Cerebellar nuclear complex (tissue), 1 donor: Measurements from ENCODE around the gene LCE1E.

Experiments
- DNase-seq, 2 experiments: peaks; one replicate each; lab custom pipeline; 2025; lab: John Stamatoyannopoulos, UW

LCE1E gene

DNA sequence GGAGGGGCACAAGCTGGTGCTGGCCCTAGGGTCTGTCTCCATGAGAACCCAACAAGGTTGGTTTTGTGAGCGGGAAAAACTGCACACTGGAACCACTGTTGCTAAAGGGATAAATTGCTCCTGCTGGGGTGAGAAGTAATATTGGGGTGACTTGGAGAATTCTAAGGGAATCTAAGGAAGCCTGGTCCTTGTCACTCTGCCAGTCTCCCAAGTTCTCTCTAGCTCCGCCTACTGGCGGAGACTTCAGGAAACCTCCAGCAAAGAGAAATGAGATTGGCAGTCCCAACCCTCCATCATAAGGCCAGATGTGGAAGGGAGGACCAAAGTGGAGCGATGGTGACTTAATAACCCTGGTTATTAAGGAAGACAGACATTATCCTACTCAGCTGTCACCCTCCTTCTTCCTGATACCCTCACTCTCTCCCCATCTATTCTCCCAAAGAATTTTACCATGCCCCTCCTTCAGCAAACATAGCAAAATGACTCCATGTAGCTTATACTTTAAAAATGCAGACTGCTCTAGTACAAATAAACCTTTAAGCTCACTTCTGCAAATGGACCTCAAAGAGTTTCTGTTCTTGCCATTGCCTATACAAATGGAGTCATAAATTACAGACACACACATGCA lies 8.4 kb upstream of the LCE1E start:
- no peak for DNase-seq

GRCh38 chr1:152783095-152783494 lies 3.0 kb upstream of the LCE1E start:
- no peak for DNase-seq

- no peak for DNase-seq
Measured at GRCh38 chr1:152795686-152796085, 9.6 kb downstream of the LCE1E start.

DNA sequence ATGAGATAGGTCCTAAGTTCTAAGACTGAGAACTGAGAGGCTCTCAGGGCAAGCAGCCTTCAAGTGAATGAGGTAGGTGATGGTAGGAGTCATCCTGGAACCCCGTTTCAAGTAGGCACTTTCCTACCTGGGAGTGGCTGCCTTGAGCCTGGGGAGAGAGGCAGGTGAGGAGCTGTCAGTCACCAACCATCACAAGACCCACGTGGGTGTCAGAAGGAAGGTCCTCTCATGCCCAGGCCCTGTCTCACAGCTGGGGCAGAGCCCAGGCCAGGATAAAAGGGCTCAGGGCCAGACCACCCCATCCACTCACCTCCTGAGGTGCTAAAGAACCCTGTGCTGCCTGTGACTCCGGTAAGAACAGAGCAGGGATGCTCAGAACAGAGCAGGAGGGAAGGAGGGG lies 10.4 kb downstream of the LCE1E start, which contains the start of gene LCE1D:
Gene LCE1D, plus strand, starts transcription at position 301 of the 400 bp plus-strand sequence. CDS start 1,074 bp downstream, outside the sequence.
- DNase-seq = no peak

DNA sequence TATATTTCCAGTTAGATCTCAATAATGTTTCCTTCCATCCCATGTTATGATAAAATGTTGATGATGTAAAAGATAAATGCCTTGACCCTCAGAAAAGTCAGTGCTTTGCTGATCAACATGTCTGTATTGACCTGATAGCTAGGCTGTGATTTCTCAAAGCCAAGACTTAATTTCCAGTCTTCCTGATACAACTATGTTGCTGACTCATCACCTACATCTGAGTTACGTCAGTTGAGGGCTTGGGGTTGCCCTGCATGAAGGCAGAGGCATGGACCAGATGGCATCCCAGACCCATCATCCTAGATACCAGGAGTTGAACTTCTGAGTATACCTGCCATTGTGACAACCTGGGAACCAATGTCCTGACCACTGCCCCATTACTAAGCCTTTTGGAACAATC lies 15.3 kb downstream of the LCE1E start:
- DNase-seq = no peak

DNA sequence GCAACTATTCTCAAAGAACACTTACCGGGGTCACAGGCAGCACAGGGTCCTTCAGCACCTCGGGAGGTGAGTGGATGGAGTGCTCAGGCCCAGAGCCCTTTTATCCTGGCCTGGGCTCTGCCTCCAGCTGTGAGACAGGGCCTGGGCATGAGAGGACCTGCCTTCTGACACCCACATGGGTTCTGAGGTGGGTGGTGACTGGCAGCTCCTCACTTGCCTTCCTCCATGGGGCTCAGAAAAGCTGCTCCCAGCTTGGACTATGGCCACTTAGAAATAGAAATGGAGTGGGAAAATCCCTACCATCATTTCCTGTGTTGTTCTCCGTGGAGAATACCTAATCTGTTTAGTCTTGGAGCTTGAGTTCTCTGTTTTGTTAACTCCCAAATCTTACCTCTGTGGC lies 20.5 kb downstream of the LCE1E start, which contains the start of gene LCE1C:
Gene LCE1C, minus strand, starts transcription at position 76 of the 400 bp plus-strand sequence. CDS start 1,173 bp downstream, outside the sequence.
- no peak for DNase-seq

DNA sequence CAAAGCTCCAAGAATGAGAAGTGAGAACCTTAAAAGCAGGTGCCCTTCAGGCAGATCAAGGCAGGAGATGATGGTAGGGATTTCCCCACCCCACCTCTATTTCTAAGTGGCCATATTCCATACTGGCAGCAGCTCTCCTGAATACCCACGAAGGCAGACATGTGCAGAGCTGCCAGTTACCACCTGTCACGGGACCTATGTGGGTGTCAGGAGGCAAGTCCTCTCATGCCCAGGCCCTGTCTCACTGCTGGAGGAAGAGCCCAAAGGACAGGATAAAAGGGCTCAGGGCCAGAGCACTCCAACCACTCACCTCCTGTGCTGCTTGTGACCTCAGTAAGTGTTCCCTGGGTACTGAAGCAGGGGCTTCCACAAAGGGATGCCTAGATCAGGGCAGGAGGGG lies 25.0 kb downstream of the LCE1E start:
- DNase-seq = no peak

DNA sequence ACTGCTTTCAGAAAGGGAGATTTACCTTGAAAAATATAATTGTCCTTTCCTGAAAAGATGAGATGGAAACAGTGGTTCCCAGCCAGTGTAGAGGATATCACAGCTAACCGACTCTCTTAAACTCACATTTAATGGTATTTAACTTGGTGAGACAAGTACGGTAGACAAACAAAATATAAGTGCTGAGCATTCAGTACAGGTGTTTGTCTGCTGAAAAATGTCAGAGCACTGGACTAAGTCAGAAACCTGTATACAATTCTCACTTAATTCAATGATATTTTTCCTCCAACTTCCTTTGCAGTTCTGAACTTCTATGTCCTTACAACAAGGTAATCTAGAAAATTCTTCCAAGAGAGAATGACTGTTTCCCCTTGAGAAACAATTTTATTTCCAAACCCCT lies 25.6 kb downstream of the LCE1E start, which contains the start of gene LCE1B:
Gene LCE1B, plus strand, starts transcription at position 301 of the 400 bp plus-strand sequence. CDS start 476 bp downstream, outside the sequence.
- DNase-seq = no peak

GRCh38 chr1:152817309-152817708 lies 31.3 kb downstream of the LCE1E start:
- DNase-seq = no peak

DNA sequence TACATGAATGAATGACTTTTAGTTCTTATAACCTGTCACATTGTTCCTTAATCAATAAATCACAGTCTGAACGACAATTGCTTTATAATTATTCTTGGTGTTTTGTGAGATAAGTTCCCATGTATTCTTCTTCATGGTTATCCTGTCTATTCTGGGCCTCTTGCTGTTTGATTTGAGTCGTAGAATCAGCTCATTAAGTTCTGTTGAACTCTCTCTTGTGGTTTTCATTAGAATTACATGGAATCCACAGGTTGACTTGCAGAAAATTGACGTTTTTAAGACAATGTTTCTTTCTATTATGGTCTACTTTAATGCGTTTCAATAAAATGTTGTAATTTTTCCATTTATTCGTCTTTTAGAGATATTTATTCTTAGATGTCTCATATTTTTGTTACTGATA lies 37.2 kb downstream of the LCE1E start:
- no peak for DNase-seq

GRCh38 chr1:152824964-152825363 lies 38.9 kb downstream of the LCE1E start:
- DNase-seq = no peak

GRCh38 chr1:152827173-152827572 lies 41.1 kb downstream of the LCE1E start, which contains the start of gene LCE1A:
Gene LCE1A, plus strand, starts transcription at chr1:152827473. Its CDS starts 0 bp downstream, at chr1:152827473.
- no peak for DNase-seq

DNA sequence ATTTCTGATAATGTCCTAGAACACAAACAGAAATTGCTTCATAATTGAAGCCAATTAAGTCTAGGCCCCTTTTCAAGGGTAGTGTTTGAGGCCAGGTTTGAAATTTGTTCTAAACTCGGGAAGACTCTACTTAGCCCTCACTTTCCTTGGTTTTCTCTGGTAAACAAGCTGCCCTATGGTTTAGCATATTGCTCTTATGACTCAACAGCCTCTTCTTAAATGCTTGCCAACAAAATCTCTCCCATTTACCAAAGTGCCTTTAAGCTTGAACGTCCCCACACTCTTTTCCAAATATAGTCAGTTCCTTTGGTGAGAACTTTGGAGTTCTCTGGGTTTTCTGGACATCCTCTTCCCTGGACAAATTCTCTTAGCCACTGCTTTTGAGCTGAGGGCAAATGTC lies 50.8 kb downstream of the LCE1E start:
- DNase-seq = no peak
